Endothelial cell of umbilical vein (primary cell): Measurements from ENCODE around the gene CCT6B. TPM values are rescaled to one million over a fixed set of nuclear protein-coding genes. Genes with fewer than 3 reads are reported as not detected.

Source experiments
- BruUV-seq: library from RNA; stranded (reverse); fragments of 400-500 nt; replicated peaks from 2 replicates; lab custom pipeline; 2021; lab: Mats Ljungman, UMichigan
- CTCF ChIA-PET: fragments of 300-600, 350-600 bp; sonication (Branson Sonifier 250); formaldehyde crosslinking; loops from one replicate; lab custom pipeline; 2021; ENCODE audit warnings: antibody characterized with exemption, inconsistent platforms; lab: Charles Lee
- POLR2A ChIA-PET: fragments of 300-600, 350-600 bp; sonication (Branson Sonifier 250); formaldehyde crosslinking; loops from one replicate; lab custom pipeline; 2021; ENCODE audit warnings: antibody characterized with exemption, inconsistent platforms; lab: Charles Lee
- DNase-seq: peaks from one replicate; pipeline ENCODE4 v3.0.0-alpha.2; 2011; ENCODE audit warnings: low read depth, low spot score
- FAIRE-seq: peaks from 2 replicates; lab custom pipeline; 2011; peaks lifted over from hg19 to GRCh38; lab: Jason Lieb, UNC
- H2AFZ ChIP-seq: 2 replicates; pipeline ENCODE4 v1.6.0; 2012; ENCODE audit warnings: low read depth, low read length, control low read depth, inconsistent platforms
- H3K27ac ChIP-seq: 2 replicates; pipeline ENCODE4 v1.5.1; 2011; ENCODE audit warnings: low read depth, mild to moderate bottlenecking, control low read depth, low read length, moderate library complexity; ENCODE audit not compliant: insufficient read depth
- H3K27me3 ChIP-seq, 2 experiments: 2 replicates each; pipeline versions ENCODE4 v1.6.0 to v1.6.1; 2011; ENCODE audit warnings: low read length in 2 of 2, mixed read lengths in 1 of 2; ENCODE audit not compliant: control insufficient read depth in 2 of 2, insufficient read depth in 2 of 2
- H3K36me3 ChIP-seq, 2 experiments: 2 replicates in 1 of 2; 3 replicates in 1 of 2; pipeline ENCODE4 v1.5.1; 2011; ENCODE audit warnings: low read length in 2 of 2, mild to moderate bottlenecking in 1 of 2, moderate library complexity in 1 of 2; ENCODE audit not compliant: control insufficient read depth in 2 of 2, insufficient read depth in 2 of 2; ENCODE audit errors: extremely low read depth in 1 of 2
- H3K4me1 ChIP-seq: 3 replicates; pipeline ENCODE4 v1.5.1; 2011; ENCODE audit warnings: mild to moderate bottlenecking, low read length; ENCODE audit not compliant: control insufficient read depth, insufficient read depth; ENCODE audit errors: extremely low read depth
- H3K4me2 ChIP-seq: 2 replicates; pipeline ENCODE4 v1.6.1; 2011; ENCODE audit warnings: low read length, control low read depth, mixed read lengths; ENCODE audit not compliant: insufficient read depth
- H3K4me3 ChIP-seq, 3 experiments: fragments of 200-600 bp in 1 of 3; sonication (generic), shearing (Covaris generic) in 1 of 3; replicated peaks in 1 of 3; 2 replicates each; pipeline ENCODE4 v1.5.1; 2011 to 2016; ENCODE audit warnings: control low read depth in 3 of 3, low read length in 3 of 3, mild to moderate bottlenecking in 2 of 3, inconsistent platforms in 1 of 3, low read depth in 1 of 3, moderate library complexity in 1 of 3; ENCODE audit not compliant: insufficient read depth in 1 of 3
- H3K79me2 ChIP-seq: 2 replicates; pipeline ENCODE4 v1.6.0; 2012; ENCODE audit warnings: low read length, inconsistent platforms; ENCODE audit not compliant: control insufficient read depth, insufficient read depth
- H3K9ac ChIP-seq: replicated peaks from 2 replicates; pipeline ENCODE3; 2011; ENCODE audit warnings: low read length, control low read depth; ENCODE audit not compliant: insufficient read depth; ENCODE audit errors: extremely low read depth
- H3K9me1 ChIP-seq: replicated peaks from 3 replicates; pipeline ENCODE4 v1.6.0; 2011; ENCODE audit warnings: mild to moderate bottlenecking, low read length; ENCODE audit not compliant: control insufficient read depth, insufficient read depth; ENCODE audit errors: extremely low read depth
- H3K9me3 ChIP-seq: replicated peaks from 2 replicates; pipeline ENCODE4 v1.5.1; 2012; ENCODE audit warnings: low read length, inconsistent platforms; ENCODE audit not compliant: control insufficient read depth, insufficient read depth
- H4K20me1 ChIP-seq: replicated peaks from 2 replicates; pipeline ENCODE3; 2011; ENCODE audit warnings: mild to moderate bottlenecking, low read length; ENCODE audit not compliant: control insufficient read depth, insufficient read depth; ENCODE audit errors: extremely low read depth
- CTCF ChIP-seq, 2 donors: IDR thresholded peaks; 1 replicate in 1 of 2; 2 replicates in 1 of 2; pipeline ENCODE4 v1.5.1; 2011; ENCODE audit warnings: low read length in 2 of 2, mild to moderate bottlenecking in 2 of 2, moderate library complexity in 2 of 2, control low read depth in 1 of 2, inconsistent platforms in 1 of 2, low read depth in 1 of 2; ENCODE audit not compliant: insufficient read depth in 1 of 2; ENCODE audit errors: extremely low read depth in 1 of 2
- EZH2 ChIP-seq: IDR thresholded peaks from 2 replicates; pipeline ENCODE4 v1.6.1; 2012; ENCODE audit warnings: borderline replicate concordance, low read depth, mild to moderate bottlenecking, moderate library complexity, low read length, inconsistent platforms; ENCODE audit not compliant: severe bottlenecking
- FOS ChIP-seq: IDR thresholded peaks from 2 replicates; pipeline ENCODE4 v1.6.1; 2011; ENCODE audit warnings: mild to moderate bottlenecking, low read length, moderate library complexity, borderline replicate concordance; ENCODE audit not compliant: insufficient read depth
- GATA2 ChIP-seq: IDR thresholded peaks from 2 replicates; pipeline ENCODE4 v1.7.0; 2011; ENCODE audit warnings: low read depth, mild to moderate bottlenecking, moderate library complexity, mixed read lengths, low read length; ENCODE audit not compliant: insufficient read length, insufficient read depth
- JUN ChIP-seq: IDR thresholded peaks from 2 replicates; pipeline ENCODE4 v1.6.1; 2011; ENCODE audit warnings: borderline replicate concordance, low read depth; ENCODE audit not compliant: insufficient read length, insufficient read depth
- MAX ChIP-seq: IDR thresholded peaks from 2 replicates; pipeline ENCODE4 v1.6.1; 2011; ENCODE audit not compliant: insufficient read depth, insufficient read length
- MYC ChIP-seq: IDR thresholded peaks from one replicate; pipeline ENCODE4 v1.6.1; 2011; ENCODE audit warnings: mild to moderate bottlenecking, low read depth, low read length
- POLR2A ChIP-seq: IDR thresholded peaks from 2 replicates; pipeline ENCODE4 v1.6.1; 2012; ENCODE audit warnings: low read depth, mild to moderate bottlenecking, control low read depth, low read length
- POLR2AphosphoS5 ChIP-seq: IDR thresholded peaks from 2 replicates; pipeline ENCODE4 v1.6.1; 2012; ENCODE audit warnings: low read depth, mild to moderate bottlenecking, control low read depth, low read length, moderate library complexity; ENCODE audit not compliant: insufficient read depth
- dilution Hi-C: fragments of 300-500 bp; cut with MboI; formaldehyde crosslinking; loops from one replicate; pipeline ENCODE4 v1.15.0; 2019; ENCODE audit warnings: low sequenced_read_pairs; ENCODE audit not compliant: extremely low pct_ligation_motif_present
- intact Hi-C: fragments of 100-400 bp; cut with micrococcal nuclease; formaldehyde crosslinking; loops from one replicate; pipeline ENCODE4 v1.10.0; 2022
- polyA plus RNA-seq, 4 experiments: library from polyadenylated mRNA; depleted of rRNA in 3 of 4; stranded (reverse) in 3 of 4; unstranded in 1 of 4; fragments of >200 nt; gene quantifications; 2 replicates each; pipeline versions ENCODE4 v1.2.1 to v1.2.3, GENCODE V29; 2011 to 2012; ENCODE audit warnings: missing spikeins in 1 of 4
- total RNA-seq: library from RNA; stranded (reverse); gene quantifications from 2 replicates; pipeline ENCODE4 v1.2.3, GENCODE V29; 2021

CCT6B gene
- total and polyA plus RNA-seq, 2 donors (not counting 3 experiments of a cell fraction or from before 2014, with no cell fraction given): 0.35 to 1.6 TPM

DNA sequence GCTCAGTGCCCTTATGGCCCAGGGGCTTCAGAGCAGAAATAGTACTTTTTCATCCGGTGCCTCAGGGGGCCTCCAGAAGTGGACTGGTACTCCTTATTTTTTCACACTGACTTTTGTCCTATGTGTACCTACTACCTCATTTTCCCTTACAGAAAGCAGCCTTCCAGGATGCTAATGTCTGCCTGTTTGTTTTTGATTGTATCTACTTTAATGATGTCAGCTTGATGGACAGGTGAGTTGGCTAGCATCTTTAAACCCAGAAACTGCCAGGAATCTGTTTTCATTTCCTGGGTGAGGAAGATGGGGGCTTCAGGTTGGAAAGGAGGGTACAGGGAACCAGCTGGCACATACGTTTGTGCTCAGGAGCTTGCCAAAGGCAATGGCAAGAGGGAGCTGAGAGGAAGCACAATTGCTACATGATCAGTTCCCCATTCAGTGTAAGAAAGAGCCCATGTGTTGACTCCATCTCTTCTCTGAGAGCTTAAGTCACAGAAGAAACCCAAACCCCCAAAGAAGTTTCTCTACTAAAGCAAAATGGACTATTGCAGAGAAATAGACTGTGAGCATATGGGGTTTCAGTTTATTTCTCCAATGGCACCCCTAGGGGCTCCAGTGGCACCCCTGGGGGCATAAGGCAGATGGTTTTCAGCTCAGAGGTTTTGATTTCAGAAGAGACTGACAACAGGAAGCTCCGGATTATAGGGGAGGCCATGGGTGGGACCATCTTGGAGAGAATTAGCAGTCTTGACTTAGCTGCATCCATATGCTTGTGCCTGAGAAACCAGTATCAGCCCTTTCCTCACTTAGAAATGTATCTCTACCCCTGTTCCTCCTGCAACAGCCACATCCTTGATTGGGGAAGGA lies 35.4 kb upstream of the CCT6B start:
- no peak overlapping the region for H3K4me3 ChIP-seq
- dilution Hi-C loops: loop anchor here (25.0 kb wide), 1 partner anchor 116 kb away; the partner anchor contains the start of genes FNDC8 and RAD51D
- H3K27me3 ChIP-seq: no peaks in the 10 kb centered on the region
- intact Hi-C loops: no loop called here
- POLR2A ChIA-PET: no interaction called here
- H3K36me3 ChIP-seq: peaks cover 2 to 17% of the 10 kb centered on the region in 2 experiments
- no peak overlapping the region for H3K4me2 ChIP-seq
- CTCF ChIA-PET: interaction anchor here (0.7 to 5.0 kb wide), 7 partner anchors 12 to 454 kb away, joined by 3 to 48 read pairs (median 6); partner anchors contain the start of genes FNDC8, RAD51D and RFFL
- BruUV-seq: no TSS peak
- no peaks in the 10 kb centered on the region for H3K9me3 ChIP-seq
- DNase-seq: no peak
- H2AFZ ChIP-seq: no peak overlapping the region
- no peak overlapping the region for H3K9ac ChIP-seq
- FAIRE-seq: no peak
- H3K4me1 ChIP-seq: peaks cover 2% of the 10 kb centered on the region
- no peak for TF ChIP-seq JUN
- no peak for TF ChIP-seq GATA2
- TF ChIP-seq MYC: no peak
- no peak for TF ChIP-seq POLR2A
- no peak for TF ChIP-seq MAX
- no peak for TF ChIP-seq FOS
- TF ChIP-seq POLR2AphosphoS5: no peak
- no peak for TF ChIP-seq EZH2
- no peak for TF ChIP-seq CTCF (IDR thresholded peaks at IDR 0.05; ENCODE audit: extremely low read depth in 1 of 2, insufficient read depth in 1 of 2, low read depth in 1 of 2, low read length in 2 of 2)
- H4K20me1 ChIP-seq: no peaks in the 10 kb centered on the region
- no peak overlapping the region for H3K27ac ChIP-seq
- H3K79me2 ChIP-seq: no peaks in the 10 kb centered on the region
- H3K9me1 ChIP-seq: no peaks in the 10 kb centered on the region
